ENCODE measurements around the gene CUL5. TPM values are rescaled to one million over a fixed set of nuclear protein-coding genes. Genes with fewer than 3 reads are reported as not detected.

CUL5 gene
- total RNA-seq, 1 donor from 2014 or later, result 30.0 TPM

DNA sequence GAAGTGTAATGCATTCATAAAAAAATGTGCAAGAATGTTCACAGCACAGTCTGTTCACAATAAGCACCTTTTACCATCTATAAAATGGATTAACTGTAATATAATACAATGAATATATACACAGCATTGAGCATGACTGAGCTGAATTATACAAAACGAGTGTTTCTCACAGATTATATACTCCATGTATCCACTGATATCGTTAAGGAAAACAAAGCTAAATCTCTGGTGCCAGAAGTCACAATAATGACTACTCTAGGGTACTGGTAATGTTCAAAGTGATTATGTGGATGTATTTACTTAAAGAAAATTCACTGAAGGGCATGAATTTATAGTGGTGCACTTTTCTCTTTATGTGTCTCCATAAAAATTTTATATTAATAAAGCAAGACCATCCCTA, 145.9 kb downstream of the CUL5 start:
- H3K36me3 Mint-ChIP-seq (ENCODE audit: low read depth), result peaks cover 10% of the 10 kb centered on the region
- no peak overlapping the region for H3K27ac Mint-ChIP-seq (ENCODE audit: unreplicated experiment)
- H3K4me3 Mint-ChIP-seq (ENCODE audit: unreplicated experiment), result no peak overlapping the region
- TF ChIP-seq, protein P1, sequence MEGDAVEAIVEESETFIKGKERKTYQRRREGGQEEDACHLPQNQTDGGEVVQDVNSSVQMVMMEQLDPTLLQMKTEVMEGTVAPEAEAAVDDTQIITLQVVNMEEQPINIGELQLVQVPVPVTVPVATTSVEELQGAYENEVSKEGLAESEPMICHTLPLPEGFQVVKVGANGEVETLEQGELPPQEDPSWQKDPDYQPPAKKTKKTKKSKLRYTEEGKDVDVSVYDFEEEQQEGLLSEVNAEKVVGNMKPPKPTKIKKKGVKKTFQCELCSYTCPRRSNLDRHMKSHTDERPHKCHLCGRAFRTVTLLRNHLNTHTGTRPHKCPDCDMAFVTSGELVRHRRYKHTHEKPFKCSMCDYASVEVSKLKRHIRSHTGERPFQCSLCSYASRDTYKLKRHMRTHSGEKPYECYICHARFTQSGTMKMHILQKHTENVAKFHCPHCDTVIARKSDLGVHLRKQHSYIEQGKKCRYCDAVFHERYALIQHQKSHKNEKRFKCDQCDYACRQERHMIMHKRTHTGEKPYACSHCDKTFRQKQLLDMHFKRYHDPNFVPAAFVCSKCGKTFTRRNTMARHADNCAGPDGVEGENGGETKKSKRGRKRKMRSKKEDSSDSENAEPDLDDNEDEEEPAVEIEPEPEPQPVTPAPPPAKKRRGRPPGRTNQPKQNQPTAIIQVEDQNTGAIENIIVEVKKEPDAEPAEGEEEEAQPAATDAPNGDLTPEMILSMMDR (IDR thresholded peaks at IDR 0.05), result no peak
- H3K4me1 Mint-ChIP-seq (ENCODE audit: low read depth), result peaks cover 11% of the 10 kb centered on the region
- no peaks in the 10 kb centered on the region for H3K9me3 Mint-ChIP-seq (ENCODE audit: low read depth)
- DNase-seq (ENCODE audit: low spot score), result no peak
- H3K27me3 Mint-ChIP-seq (ENCODE audit: low read depth), result no peaks in the 10 kb centered on the region

Other genes starting within 250 kb of the CUL5 start
- gene SLC35F2, start 150.1 kb upstream of the CUL5 start, total RNA-seq, result 4.4 to 5.6 TPM (median 4.7 TPM) in 3 replicates
- gene RAB39A, start 80.5 kb upstream of the CUL5 start, total RNA-seq, result not detected in 3 replicates
- 38.7 to 43.1 TPM (median 40.9 TPM) in 3 replicates for gene ACAT1, start 112.7 kb downstream of the CUL5 start, total RNA-seq
- 9.7 to 15.3 TPM (median 9.8 TPM) in 3 replicates for gene NPAT, start 213.7 kb downstream of the CUL5 start, total RNA-seq
- 57.0 to 89.5 TPM (median 59.5 TPM) in 3 replicates for gene ATM, start 214.2 kb downstream of the CUL5 start, total RNA-seq